HepG2 (cell line): ENCODE results near the gene SLC16A3. TPM values are rescaled to one million over a fixed set of nuclear protein-coding genes. Genes with fewer than 3 reads are reported as not detected.

ENCODE experiments used
- CSRNP2 ChIP-seq: sonication (generic); formaldehyde crosslinking; conservative IDR thresholded peaks from 2 replicates; pipeline ENCODE4 v1.8.0; 2022; ENCODE audit warnings: low read depth, missing genetic modification reagents
- KLF6 ChIP-seq: IDR thresholded peaks from 2 replicates; pipeline ENCODE4 v1.8.0; 2016; ENCODE audit warnings: missing biosample characterization, missing genetic modification reagents
- PRMT3 ChIP-seq: sonication (generic); formaldehyde crosslinking; IDR thresholded peaks from 2 replicates; pipeline ENCODE4 v1.8.1; 2022; ENCODE audit warnings: low read depth, mild to moderate bottlenecking, moderate library complexity, missing genetic modification reagents, borderline replicate concordance
- RARA ChIP-seq: IDR thresholded peaks from 2 replicates; pipeline ENCODE4 v1.6.1; 2016; ENCODE audit warnings: missing genetic modification reagents, missing compliant biosample characterization
- RFXANK ChIP-seq: IDR thresholded peaks from 2 replicates; pipeline ENCODE4 v1.6.1; 2016
- SIX4 ChIP-seq: sonication (generic); formaldehyde crosslinking; IDR thresholded peaks from 2 replicates; pipeline ENCODE4 v1.4.0; 2020; ENCODE audit warnings: missing genetic modification reagents
- UBTF ChIP-seq: sonication (generic); formaldehyde crosslinking; IDR thresholded peaks from 2 replicates; pipeline ENCODE4 v1.4.0; 2020; ENCODE audit warnings: mild to moderate bottlenecking, missing genetic modification reagents
- ZNF329 ChIP-seq: sonication (generic); formaldehyde crosslinking; IDR thresholded peaks from 2 replicates; pipeline ENCODE4 v1.9.0; 2021; ENCODE audit warnings: low read depth, mild to moderate bottlenecking, missing genetic modification reagents
- ZNF33B ChIP-seq: sonication (generic); formaldehyde crosslinking; IDR thresholded peaks from 2 replicates; pipeline ENCODE4 v1.5.1; 2020; ENCODE audit warnings: mild to moderate bottlenecking, missing genetic modification reagents
- ZNF407 ChIP-seq: sonication (generic); formaldehyde crosslinking; IDR thresholded peaks from one replicate; pipeline ENCODE4 v1.5.1; 2020; ENCODE audit warnings: mild to moderate bottlenecking, missing genetic modification reagents; ENCODE audit errors: not compliant biosample characterization
- ZSCAN20 ChIP-seq: sonication (generic); formaldehyde crosslinking; IDR thresholded peaks from 2 replicates; pipeline ENCODE4 v1.4.0; 2020; ENCODE audit warnings: missing genetic modification reagents, mild to moderate bottlenecking, borderline replicate concordance
- polyA plus RNA-seq, 8 experiments: library from polyadenylated mRNA; depleted of rRNA in 3 of 8; stranded (reverse) in 7 of 8; unstranded in 1 of 8; fragments of >200 nt; fragmentation: Illumina TruSeq in 4 of 8; extraction: Trizol in 4 of 8; gene quantifications; 2 replicates each; pipeline versions ENCODE4 v1.2.1 to v1.2.3, GENCODE V29; 2011 to 2016; ENCODE audit warnings: low read depth in 4 of 8, missing spikeins in 1 of 8, mixed read lengths in 1 of 8; ENCODE audit not compliant: insufficient read depth in 1 of 8
- total RNA-seq, 5 experiments: library from RNA; depleted of rRNA; stranded (reverse); fragments of >200 nt; fragmentation: Illumina TruSeq; extraction: Trizol; gene quantifications; 2 replicates each; pipeline ENCODE4 v1.2.3, GENCODE V29; 2016; ENCODE audit warnings: low read depth in 1 of 5
- TF ChIP-seq, protein P1 (sequence below): sonication (generic); formaldehyde crosslinking; conservative IDR thresholded peaks from 2 replicates; pipeline ENCODE4 v1.5.0; 2020; ENCODE audit warnings: missing genetic modification reagents
- TF ChIP-seq, protein P2 (sequence below): IDR thresholded peaks from 2 replicates; pipeline ENCODE4 v1.6.1; 2012; ENCODE audit warnings: low read depth, low read length, improper control_type of control experiment

The SLC16A3 gene
- total and polyA plus RNA-seq, 2 of the 13 experiments (the other 11 are each of a cell fraction or from before 2014, with no cell fraction given) = 242 to 349 TPM

- TF ChIP-seq ZNF407 (CRISPR knock-in tag) = no peak
- TF ChIP-seq, protein P1, sequence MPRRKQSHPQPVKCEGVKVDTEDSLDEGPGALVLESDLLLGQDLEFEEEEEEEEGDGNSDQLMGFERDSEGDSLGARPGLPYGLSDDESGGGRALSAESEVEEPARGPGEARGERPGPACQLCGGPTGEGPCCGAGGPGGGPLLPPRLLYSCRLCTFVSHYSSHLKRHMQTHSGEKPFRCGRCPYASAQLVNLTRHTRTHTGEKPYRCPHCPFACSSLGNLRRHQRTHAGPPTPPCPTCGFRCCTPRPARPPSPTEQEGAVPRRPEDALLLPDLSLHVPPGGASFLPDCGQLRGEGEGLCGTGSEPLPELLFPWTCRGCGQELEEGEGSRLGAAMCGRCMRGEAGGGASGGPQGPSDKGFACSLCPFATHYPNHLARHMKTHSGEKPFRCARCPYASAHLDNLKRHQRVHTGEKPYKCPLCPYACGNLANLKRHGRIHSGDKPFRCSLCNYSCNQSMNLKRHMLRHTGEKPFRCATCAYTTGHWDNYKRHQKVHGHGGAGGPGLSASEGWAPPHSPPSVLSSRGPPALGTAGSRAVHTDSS (CRISPR knock-in tag) = no peak
- peak; percentile 38; the same call in 1 of the 2 replicates for TF ChIP-seq RARA (CRISPR knock-in tag)
- TF ChIP-seq UBTF (CRISPR knock-in tag) = no peak
- no peak for TF ChIP-seq KLF6 (CRISPR knock-in tag)
- no peak for TF ChIP-seq PRMT3 (CRISPR knock-in tag)
- TF ChIP-seq CSRNP2 (CRISPR knock-in tag) = no peak
- no peak for TF ChIP-seq SIX4 (CRISPR knock-in tag)
- TF ChIP-seq ZNF33B (CRISPR knock-in tag) = no peak
- no peak for TF ChIP-seq ZSCAN20 (CRISPR knock-in tag)
- TF ChIP-seq, protein P2, sequence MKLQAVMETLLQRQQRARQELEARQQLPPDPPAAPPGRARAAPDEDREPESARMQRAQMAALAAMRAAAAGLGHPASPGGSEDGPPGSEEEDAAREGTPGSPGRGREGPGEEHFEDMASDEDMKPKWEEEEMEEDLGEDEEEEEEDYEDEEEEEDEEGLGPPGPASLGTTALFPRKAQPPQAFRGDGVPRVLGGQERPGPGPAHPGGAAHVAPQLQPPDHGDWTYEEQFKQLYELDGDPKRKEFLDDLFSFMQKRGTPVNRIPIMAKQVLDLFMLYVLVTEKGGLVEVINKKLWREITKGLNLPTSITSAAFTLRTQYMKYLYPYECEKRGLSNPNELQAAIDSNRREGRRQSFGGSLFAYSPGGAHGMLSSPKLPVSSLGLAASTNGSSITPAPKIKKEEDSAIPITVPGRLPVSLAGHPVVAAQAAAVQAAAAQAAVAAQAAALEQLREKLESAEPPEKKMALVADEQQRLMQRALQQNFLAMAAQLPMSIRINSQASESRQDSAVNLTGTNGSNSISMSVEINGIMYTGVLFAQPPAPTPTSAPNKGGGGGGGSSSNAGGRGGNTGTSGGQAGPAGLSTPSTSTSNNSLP = no peak
- TF ChIP-seq RFXANK (CRISPR knock-in tag) = no peak
- TF ChIP-seq ZNF329 (CRISPR knock-in tag) = no peak
Observed at GRCh38 chr17:82272495-82273326, 43.9 kb downstream of the SLC16A3 start (continued).
